Measurements from ENCODE around the gene TEX264. TPM values are rescaled to one million over a fixed set of nuclear protein-coding genes. Genes with fewer than 3 reads are reported as not detected.

Gene TEX264, protein sequence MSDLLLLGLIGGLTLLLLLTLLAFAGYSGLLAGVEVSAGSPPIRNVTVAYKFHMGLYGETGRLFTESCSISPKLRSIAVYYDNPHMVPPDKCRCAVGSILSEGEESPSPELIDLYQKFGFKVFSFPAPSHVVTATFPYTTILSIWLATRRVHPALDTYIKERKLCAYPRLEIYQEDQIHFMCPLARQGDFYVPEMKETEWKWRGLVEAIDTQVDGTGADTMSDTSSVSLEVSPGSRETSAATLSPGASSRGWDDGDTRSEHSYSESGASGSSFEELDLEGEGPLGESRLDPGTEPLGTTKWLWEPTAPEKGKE
- total RNA-seq = 10 to 100 TPM; 48.0 to 73.8 (median 65.4) TPM

- Histone ChIP-seq H3K27me3 (no peaks in the 10 kb centered on the region), H3K4me1 (peaks cover 40 to 67% (median 56%) of the 10 kb centered on the region in 4 donors), H3K27ac (replicated peaks in 1 of 4) (peak within 1 kb of the TSS; percentile 88 to 95 (median 92)), H3K4me3 (peak within 1 kb of the TSS; percentile 78 to 95 (median 89)), H3K36me3 (peaks cover 0 to 22% (median 14%) of the 10 kb centered on the region in 4 donors), H3K9me3 (no peaks in the 10 kb centered on the region)
- 0% methylated on average over 39 of the region's 81 CpGs for WGBS
- intact Hi-C loops (cut with DNase I) = loop anchor here (10.0 kb wide), 1 partner anchor 286 kb away; the partner anchor contains the start of gene MANF
- peak; percentile 93 for DNase-seq (ENCODE audit: extremely low spot score)
- peak; percentile 67 to 91 for TF ChIP-seq POLR2AphosphoS5 (IDR thresholded peaks at IDR 0.05)
- TF ChIP-seq EP300 (IDR thresholded peaks at IDR 0.05) = no peak
- TF ChIP-seq CTCF (IDR thresholded peaks at IDR 0.05) = peak in 2 of 3 experiments; percentile 10 to 26
- TF ChIP-seq POLR2A (IDR thresholded peaks at IDR 0.05; ENCODE audit: low read depth) = peak; percentile 66
Observed at GRCh38 chr3:51670823-51671733, at the start of gene TEX264. TSS of gene TEX264 (plus strand) at chr3:51671252. CDS start at chr3:51674305, 3,053 bp downstream.

DNA sequence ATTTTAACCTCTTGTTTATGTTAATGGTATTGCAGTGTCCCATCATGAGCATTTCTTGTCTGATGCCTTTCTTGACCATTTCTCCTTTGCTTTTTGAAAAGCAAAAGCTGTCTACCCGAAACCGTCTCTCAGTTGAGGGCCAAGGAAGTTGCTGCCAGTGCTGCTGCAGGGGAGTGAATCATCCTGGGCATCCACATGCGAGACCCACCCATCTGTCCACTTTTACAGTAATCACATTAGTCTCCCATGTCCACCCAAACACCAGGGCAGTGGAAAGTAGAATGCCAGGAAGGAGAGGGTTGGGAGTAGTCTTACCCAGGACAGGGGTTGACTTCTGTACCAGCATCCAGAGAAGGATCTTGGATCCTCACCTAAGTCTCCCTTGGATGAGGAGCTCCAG lies 48.6 kb upstream of the TEX264 start:
- TF ChIP-seq EP300 (IDR thresholded peaks at IDR 0.05) (no peak), CTCF (IDR thresholded peaks at IDR 0.05) (no peak), POLR2A (IDR thresholded peaks at IDR 0.05; ENCODE audit: low read depth) (no peak), POLR2AphosphoS5 (IDR thresholded peaks at IDR 0.05) (no peak)
- peak overlapping the region; percentile 70 to 78 (median 72) for H3K27ac ChIP-seq (replicated peaks in 1 of 4)
- intact Hi-C loops (cut with DNase I) = loop anchor here (10.0 kb wide), 1 partner anchor 88 kb away; the partner anchor contains the start of gene RAD54L2
- H3K4me3 ChIP-seq = no peak overlapping the region
- H3K9me3 ChIP-seq = no peaks in the 10 kb centered on the region
- H3K4me1 ChIP-seq = peaks cover 31 to 59% (median 57%) of the 10 kb centered on the region in 4 donors
- no peaks in the 10 kb centered on the region for H3K27me3 ChIP-seq
- H3K36me3 ChIP-seq = peaks cover 0 to under 1% (median under 1%) of the 10 kb centered on the region in 4 donors
- DNase-seq (ENCODE audit: extremely low spot score) = no peak
- WGBS = 73% methylated on average over 3 of the region's 3 CpGs

- TF ChIP-seq EP300 (IDR thresholded peaks at IDR 0.05) = no peak
- TF ChIP-seq POLR2A (IDR thresholded peaks at IDR 0.05; ENCODE audit: low read depth) = no peak
- TF ChIP-seq POLR2AphosphoS5 (IDR thresholded peaks at IDR 0.05) = no peak
- TF ChIP-seq CTCF (IDR thresholded peaks at IDR 0.05) = no peak
- DNase-seq (ENCODE audit: extremely low spot score) = no peak
- Histone ChIP-seq H3K27ac (replicated peaks in 1 of 4) (peak overlapping the region; percentile 70 to 78 (median 72)), H3K36me3 (peaks cover 0 to 5% (median 5%) of the 10 kb centered on the region in 4 donors), H3K9me3 (no peaks in the 10 kb centered on the region), H3K27me3 (no peaks in the 10 kb centered on the region), H3K4me3 (no peak overlapping the region), H3K4me1 (peaks cover 31 to 55% (median 54%) of the 10 kb centered on the region in 4 donors)
- intact Hi-C loops (cut with DNase I) = loop anchor here (10.0 kb wide), 1 partner anchor 88 kb away; the partner anchor contains the start of gene RAD54L2
- 74% methylated on average over 4 of the region's 4 CpGs for WGBS
Observed at GRCh38 chr3:51622868-51623267, 48.2 kb upstream of the TEX264 start.

GRCh38 chr3:51630513-51630912 lies 40.5 kb upstream of the TEX264 start:
- Histone ChIP-seq H3K27ac (replicated peaks in 1 of 4) (no peak overlapping the region), H3K36me3 (peaks cover 39 to 82% (median 79%) of the 10 kb centered on the region in 4 donors), H3K4me1 (no peaks in the 10 kb centered on the region), H3K4me3 (no peak overlapping the region), H3K27me3 (no peaks in the 10 kb centered on the region), H3K9me3 (no peaks in the 10 kb centered on the region)
- 96% methylated on average over 4 of the region's 4 CpGs for WGBS
- intact Hi-C loops (cut with DNase I) = no loop called here
- TF ChIP-seq POLR2A (IDR thresholded peaks at IDR 0.05; ENCODE audit: low read depth) (no peak), CTCF (IDR thresholded peaks at IDR 0.05) (no peak), POLR2AphosphoS5 (IDR thresholded peaks at IDR 0.05) (no peak), EP300 (IDR thresholded peaks at IDR 0.05) (no peak)
- DNase-seq (ENCODE audit: extremely low spot score) = no peak
